ENCODE data around the gene NLRP8.
"Not testable (repeated sequence)": the region's sequence is repeated elsewhere in the genome, so short reads cannot be mapped to it uniquely, and the experiment has no call there.

The NLRP8 gene

DNA sequence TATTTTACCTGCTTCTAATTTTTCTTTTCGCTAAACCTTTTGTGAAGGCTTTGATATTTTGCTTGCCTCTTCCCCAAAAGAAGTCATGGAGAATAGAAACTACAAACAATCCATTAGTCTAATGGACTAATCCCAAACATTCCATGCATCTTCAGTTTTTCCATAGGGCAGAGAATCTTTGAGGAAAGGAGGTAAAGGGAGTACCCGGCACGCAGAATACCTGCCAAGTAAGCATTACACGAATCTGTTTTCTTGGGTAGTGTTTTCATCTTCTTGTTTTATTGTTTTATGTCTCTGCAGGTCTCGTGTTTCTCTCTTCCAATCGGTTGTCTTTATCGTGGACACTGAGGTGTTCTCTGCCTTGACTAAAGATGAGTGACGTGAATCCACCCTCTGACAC, at the start of gene NLRP8:
Gene NLRP8, plus strand, starts transcription at position 301 of the 400 bp plus-strand sequence.
- no peak for DNase-seq (ENCODE audit: low spot score)

DNA sequence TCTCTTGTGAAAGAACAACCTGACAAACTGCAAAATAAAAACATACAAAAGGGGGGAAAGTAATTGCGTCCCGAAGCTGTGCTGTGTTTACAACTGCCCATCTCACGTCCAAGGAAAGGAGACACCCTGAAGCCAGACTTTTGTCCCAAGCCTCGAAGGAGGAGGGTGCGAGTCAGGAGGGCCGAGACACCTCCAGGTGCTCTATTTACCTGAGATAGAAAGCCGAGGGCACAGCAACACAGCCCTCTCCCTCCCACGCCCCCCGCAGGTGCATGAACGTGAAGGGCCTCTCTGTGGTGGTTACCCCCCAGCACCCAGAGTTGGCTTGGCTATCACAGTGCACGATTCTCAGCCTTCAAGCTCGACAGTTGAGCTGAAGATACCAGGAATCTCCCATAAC, 48.7 kb upstream of the NLRP8 start:
- DNase-seq (ENCODE audit: low spot score): no peak

DNA sequence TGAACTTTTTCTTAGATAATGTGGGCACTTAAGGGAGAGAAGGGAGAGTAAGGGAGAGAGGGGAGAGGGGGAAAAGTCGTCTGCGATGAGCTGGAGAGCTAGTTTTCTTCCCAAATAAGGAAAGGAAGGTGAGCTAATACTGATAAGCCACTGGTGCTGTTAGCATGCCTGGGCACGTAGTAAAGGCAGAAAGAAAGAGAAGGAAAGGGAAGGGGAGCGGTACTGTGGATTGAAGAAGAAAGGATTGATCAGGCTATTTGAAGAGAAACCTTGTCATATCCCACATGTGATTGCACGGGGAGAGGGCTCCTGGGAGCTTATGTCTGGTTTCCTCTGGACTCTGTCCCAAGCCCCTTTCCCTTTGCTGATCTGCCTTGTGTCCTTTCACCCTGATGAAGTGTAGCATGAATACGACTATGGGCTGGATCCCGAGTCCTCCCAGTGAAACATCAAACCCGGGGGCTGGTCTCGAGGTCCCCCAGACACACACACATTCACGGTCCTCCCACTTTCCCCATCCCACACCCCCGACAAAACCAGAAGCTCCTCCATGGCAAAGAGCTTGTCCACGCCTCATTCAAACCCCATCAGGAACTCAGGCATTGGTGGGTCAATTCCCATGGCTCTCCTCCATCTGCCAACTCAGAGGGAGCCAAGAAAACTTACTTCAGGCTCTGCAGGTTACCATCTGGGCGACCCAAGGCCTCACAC, 46.1 kb upstream of the NLRP8 start:
- DNase-seq (ENCODE audit: low spot score): no peak

DNA sequence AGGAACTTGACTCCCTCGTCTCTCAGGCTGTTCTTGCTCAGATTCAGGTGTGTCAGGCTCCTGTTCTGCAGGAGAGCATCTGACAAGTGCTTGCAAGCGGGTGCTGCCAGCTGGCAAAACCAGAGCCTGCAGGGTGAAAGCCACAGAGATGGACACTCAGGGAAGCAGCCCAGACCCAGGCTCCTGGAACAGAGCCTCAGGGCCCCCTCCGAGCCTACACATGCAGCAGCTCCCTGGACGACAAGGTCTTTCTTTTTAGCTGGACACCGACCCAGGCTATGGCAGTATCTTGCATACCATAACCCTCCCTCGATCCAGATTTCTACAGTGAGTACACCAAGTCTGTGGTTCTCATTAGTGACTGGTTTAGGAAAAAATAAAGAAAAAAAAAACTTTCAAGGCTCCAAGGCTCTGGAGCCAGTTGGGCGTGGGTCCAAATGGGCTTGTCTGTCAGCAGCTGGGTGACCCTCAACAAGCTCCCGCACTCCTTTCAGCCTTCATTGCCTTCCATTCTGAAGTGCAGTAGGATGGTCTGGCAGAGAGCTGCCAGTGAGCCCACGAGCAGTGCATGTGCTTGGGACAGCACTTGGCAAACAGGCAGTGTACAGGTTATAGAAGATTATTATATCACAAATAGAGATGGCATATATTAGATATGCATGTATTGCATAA, 45.4 kb upstream of the NLRP8 start:
- DNase-seq (ENCODE audit: low spot score): no peak

DNA sequence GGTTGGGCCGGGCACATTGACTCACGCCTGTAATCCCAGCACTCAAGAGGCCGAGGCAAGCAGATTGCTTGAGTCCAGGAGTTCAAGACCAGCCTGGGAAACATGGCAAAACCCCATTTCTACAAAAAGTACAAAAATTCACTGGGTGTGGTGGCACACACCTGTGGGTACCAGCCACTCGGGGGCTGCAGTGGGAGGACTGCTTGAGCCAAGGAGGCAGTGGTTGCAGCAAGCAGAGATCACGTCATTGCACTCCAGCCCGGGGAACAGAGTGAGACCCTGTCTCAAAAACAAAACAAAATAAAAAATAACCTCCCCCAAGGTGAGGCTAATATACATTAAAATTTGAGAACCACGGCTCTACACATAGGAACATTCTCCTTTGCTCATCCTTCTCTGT, 40.3 kb upstream of the NLRP8 start:
- no peak for DNase-seq (ENCODE audit: low spot score)

DNA sequence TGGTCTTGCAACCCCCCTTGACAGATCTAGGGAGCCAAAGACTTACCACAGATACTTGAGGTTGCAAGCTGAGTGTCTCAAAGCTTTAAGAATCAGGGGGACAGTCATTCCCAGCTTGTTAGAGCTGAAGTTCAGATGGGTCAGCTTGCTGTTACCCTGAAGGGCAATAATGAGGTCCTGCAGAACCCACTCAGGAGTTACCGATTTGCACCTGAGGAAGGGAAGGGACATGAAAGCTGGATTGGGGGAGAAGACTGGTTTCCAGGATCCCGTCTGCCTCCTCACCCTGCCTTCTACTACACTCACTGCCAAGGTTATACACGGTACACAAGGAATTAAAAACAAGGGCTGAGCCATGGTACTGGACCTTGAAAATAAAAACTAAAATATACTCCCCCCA, 39.9 kb upstream of the NLRP8 start:
- DNase-seq (ENCODE audit: low spot score): no peak

DNA sequence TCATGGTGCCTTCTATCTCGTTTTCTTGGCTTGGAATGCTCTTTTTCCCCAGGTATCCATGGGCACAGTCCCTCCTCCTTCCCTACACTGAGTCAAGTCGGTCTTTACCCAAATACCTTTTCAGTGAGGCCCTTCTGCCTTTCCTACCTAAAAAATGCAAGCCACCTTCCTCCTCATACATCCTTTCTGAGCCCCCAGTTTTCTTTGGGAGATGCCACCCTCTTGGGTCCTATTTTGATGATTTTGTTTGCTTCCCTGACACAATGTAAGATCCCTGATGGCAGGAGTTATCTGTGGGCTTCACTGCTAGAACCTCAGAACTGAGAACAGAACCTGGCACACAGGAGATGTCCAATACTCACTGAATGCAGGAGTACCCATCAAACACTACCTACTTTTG, 37.8 kb upstream of the NLRP8 start:
- DNase-seq (ENCODE audit: low spot score): no peak

DNA sequence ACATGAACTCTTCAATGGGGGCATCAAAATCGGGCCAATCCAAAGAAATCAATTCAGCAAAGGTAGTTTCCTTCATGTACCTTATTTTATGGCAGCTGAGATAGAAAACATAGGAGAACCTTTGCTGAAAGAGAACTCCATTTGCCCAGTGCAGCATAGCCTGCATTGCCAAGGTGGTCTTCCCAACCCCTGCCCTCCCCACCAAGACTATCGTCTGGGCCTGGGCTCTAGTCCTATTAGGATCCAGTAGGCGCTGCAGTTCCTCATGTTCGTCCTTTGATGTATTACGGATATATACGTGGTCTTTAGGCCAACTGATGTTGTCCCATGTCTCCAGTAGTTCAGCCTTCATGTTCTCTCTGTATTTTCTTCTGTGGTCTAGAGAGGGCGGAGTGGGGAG, 34.7 kb upstream of the NLRP8 start:
- DNase-seq (ENCODE audit: low spot score): no peak

DNA sequence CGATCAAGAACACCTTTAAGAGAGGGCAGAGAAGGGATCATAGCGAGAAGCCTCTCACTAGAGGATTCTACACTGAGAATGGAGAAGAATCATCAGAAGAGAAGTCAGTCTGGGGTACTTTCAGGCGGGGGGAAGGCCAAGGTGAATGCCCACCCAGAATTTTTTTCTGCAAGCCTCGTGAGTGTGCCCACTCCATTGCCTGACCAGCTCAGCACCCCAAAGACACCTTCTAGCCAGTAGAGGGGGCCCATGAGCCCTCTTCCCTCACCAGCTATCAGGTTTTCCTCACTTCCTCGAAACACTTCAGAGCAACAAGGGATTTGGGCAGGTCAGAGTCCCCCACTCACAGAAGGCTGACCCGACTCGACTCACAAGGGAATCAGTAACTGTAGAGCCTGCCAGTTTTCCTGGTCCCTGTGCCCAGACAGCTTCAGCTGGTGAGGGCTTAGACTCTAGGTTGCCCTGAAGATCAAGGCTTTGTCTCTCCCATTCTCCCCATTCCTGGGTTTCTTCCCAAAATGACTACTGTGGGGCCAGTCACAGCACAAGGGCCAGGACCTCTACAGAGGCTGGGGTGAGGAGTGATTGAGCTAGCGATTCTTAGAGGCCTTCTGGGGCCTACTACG, 33.9 kb upstream of the NLRP8 start:
- DNase-seq (ENCODE audit: low spot score): peak; percentile 52

DNA sequence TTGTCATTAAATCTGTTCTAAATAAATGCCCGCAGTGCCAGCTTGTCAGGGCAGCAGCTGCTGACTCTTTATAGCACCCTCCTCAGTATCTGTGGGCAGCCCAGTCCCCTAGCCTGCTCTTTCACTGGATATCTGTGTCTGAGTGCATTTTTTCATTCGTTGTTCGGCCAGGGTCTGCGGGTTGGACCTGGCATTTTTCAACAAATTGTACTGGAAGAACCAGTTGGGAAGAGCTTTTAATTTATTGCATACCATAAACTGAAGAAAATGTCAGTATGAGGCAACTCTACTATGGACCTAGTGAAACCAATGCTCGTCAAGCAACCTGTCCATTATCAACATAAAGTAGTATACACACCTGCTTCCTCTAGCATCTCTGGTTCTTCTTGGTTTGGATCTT, 24.1 kb upstream of the NLRP8 start:
- DNase-seq (ENCODE audit: low spot score): no peak

DNA sequence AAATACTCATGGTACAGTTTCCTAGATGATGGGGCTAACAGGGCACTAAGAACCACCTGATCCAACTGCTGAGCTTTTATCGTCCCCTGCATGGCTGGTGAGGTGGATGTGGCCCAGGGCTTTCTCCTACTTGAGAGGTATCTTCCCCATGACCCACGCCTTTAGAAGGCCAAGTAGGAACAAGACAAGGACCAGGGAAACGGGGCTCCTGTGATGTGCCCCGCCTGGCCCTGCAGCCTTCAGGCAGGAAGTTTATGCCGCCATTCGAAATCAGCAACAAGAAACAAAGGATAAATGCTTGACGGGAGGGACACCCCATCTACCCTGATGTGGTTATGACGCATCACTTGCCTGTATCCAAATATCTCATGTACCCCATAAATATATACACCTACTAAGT, 19.6 kb upstream of the NLRP8 start:
- DNase-seq (ENCODE audit: low spot score): no peak

DNA sequence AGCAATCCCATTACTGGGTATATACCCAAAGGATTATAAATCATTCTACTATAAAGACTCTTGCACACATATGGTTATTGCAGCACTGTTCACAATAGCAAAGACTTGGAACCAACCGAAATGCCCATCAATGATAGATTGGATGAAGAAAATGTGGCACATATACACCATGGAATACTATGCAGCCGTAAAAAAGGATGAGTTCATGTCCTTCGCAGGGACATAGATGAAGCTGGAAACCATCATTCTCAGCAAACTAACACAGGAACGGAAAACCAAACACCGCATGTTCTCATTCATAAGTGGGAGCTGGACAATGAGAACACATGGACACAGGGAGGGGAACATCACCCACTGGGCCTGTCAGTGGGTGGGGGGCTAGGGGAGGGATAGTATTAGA, 18.4 kb upstream of the NLRP8 start:
- DNase-seq (ENCODE audit: low spot score): not testable (repeated sequence)

DNA sequence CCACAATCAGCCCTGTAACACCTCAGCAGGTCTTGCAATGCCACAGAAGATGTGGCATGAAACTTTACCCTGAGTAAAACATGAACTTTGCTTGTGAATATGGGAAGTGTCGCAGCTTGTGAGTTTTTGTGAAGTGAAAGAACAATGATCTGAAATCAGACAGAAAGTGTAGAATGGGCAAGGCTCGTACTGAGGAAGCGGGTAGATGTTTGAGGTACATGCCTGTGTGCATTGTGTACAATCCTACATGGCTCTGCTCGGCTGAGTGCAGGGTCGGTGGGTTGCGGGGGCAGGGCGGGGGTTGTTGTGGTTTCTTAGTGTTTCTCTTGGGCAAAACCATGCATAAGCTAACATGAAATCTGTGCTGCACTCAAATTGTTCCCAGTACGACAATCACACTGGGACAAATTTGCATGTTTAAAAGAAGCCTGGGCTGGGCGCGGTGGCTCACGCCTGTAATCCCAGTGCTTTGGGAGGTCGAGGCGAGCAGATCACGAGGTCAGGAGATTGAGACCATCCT, 16.6 kb upstream of the NLRP8 start:
- DNase-seq (ENCODE audit: low spot score): no peak

DNA sequence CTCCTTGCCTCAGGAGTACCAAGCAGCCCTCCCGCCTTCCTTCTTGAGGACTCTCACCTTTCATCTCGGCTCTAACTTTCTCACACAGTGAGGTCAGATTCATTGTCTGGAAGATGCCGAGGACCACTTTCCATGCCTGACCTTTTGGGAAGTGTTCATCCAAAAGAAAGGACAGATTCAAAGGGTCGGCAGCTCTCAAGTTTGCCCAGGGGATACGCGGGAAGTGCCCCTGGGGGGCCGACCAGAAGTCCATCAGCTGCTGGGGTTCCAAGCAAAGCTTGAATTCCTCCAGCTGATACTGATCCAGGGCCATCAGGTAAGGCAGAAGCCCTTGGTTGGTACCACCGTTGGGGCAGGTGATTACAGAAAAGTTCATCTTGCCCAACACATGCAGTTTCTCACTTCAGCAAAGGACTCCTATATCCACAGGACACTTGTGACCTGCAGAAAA, 15.7 kb upstream of the NLRP8 start, which contains the start of gene NLRP13:
Gene NLRP13, minus strand, starts transcription at position 401 of the 451 bp plus-strand sequence. Its CDS starts 25 bp downstream, at position 376.
- no peak for DNase-seq (ENCODE audit: low spot score)

DNA sequence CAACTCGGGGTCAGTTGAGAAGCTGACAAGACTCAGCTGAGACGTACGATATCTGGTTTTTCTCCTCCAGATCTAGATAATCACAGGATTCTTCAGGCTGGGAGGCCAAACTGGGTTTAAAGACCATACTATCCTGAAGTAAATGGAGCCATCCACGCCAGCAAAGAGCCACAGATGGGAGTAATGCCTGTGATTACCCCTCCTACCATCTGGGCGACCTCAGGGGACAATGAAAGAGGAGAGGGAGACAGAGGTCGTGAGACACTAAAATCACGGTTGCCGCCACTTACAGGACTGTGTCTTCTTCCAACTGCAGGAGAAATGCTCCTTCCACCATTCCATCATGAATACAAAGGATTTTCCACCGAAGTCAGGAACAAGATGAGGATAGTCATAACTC, 12.4 kb upstream of the NLRP8 start:
- DNase-seq (ENCODE audit: low spot score): no peak

DNA sequence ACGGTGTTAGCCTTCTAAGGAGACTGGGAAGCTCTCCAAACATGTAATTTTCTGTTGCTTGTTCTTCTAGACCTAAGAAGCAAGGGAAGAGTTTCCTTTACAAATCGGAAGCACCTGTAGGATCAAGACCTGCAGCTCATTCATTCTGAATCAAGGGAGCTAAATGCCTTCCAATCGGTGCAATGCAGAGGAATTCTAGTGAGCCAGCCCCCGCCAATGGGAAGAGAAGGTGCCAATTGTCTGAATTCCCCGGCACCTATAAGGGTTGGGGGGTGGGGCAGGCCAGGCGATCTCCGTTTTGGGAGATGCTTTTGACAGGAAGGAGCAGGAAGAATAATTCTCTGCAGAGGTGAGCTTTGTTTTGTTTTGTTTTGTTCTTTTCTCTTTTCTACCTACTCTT, 8.4 kb upstream of the NLRP8 start:
- no peak for DNase-seq (ENCODE audit: low spot score)

DNA sequence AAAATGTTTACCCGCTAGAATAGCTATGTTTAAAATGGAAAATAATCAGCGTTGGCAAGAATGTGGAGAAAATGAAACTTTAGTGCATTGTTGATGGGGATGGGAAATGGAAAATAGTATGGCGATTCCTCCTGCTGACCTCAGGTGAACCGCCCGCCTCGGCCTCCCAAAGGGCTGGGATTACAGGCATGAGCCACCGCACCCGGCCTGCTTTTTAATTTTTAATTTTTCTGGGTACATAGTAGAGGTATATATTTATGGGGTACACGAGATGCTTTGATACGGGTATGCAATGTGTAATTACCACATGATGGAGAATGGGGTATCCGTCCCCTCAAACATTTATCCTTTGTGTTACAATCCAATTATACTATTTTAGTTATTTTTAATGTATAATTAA, 7.3 kb upstream of the NLRP8 start:
- no peak for DNase-seq (ENCODE audit: low spot score)

DNA sequence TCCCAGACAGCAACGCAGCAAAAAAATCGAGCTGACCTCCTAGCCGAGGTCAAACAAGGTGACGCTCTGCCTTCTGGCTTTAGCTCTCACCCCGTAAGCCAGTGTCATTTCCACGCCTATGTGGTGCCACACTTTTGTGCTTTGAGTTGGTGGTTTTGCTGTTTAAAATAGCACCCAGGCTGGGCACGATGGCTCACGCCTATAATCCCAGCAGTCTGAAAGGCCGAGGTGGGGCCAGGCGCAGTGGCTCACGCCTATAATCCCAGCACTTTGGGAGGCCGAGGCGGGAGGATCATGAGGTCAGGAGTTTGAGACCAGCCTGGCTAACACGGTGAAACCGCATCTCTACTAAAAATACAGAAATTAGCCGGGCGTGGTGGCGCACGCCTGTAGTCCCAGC, 2.9 kb downstream of the NLRP8 start:
- DNase-seq (ENCODE audit: low spot score): not testable (repeated sequence)

DNA sequence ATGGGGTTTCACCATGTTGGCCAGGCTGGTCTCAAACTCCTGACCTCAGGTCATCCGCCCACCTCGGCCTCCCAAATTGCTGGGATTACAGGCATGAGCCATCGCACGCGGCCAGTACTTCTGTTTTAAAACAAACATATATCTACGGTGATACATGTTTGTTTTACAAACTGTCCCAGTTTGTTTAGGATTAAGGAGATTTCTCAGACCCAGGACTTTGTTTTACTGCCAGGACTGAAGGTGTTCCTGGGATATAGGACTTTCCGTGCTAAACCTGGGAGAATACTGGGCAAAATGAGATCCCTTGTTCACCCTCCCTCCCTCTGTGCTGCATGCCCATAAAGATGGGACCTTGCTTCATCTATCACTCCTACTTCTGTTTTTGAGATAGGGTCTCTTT, 8.8 kb downstream of the NLRP8 start:
- no peak for DNase-seq (ENCODE audit: low spot score)

DNA sequence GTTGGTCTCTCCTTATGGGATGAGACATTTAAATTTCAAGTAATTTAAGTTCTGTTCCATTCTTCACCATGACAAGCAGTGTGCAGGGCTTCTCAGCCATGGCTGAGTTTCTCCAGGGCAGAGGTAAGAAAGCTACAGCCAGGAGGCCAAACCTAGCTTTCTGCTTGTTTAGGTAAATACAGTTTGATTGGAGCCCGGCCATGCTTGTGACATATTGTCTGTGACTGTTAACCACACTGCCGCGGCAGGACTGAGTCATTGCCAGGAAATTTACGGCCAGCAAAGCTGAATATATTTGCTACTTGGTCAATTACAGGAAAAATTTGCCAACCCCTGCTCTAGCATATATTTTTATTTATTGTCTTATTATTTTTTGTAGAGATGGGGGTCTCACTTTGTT, 10.7 kb downstream of the NLRP8 start:
- DNase-seq (ENCODE audit: low spot score): no peak

DNA sequence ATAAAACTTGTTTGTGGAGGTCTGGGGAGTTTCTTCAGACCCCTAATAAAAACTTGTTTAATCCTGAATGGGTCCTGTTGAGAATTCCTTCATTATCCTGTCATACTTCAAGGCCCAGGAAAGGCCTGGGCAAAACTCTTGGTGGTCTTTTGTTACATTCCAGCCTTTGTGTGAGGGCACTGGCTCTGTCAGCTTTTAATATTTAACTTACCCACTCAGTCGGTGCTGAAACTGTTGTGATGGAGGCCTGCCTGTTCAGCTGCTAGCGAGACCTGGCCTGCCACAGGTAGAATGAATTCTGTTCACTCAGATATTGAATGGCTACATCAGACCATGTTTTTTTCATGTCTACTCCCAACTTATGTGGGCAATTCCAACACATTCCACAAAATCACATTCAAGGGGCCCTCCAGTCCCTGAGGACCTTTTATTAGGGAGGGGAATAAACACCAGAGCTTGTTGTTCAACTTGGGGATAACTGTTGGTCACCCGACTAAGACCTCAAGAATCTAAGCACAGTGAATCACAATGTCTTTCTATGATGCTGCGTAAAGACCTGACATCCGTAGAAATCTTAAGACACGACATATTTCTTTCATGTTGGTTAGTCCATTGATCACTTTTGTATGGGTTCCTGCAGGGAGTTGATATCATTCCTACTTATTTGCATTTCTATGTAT, 12.5 kb downstream of the NLRP8 start:
- no peak for DNase-seq (ENCODE audit: low spot score)

DNA sequence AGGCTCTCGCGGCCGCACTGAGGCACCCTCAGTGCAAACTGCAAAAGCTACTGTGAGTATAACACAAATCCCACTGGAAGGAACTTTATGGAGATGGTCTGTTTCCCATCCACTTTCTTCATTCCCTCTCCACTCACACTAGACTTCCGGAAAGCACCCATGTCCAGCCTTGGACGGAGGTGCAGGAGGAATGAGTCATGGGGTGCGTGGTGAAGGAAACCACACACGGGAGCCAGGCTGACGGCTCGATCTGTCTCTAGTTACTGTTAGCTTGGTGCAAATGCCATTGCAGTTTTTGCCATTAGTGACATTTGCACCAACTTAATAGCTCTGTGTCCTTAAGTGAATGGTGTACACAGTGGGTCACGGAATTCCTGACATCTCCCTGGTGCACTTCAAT, 14.6 kb downstream of the NLRP8 start:
- no peak for DNase-seq (ENCODE audit: low spot score)

DNA sequence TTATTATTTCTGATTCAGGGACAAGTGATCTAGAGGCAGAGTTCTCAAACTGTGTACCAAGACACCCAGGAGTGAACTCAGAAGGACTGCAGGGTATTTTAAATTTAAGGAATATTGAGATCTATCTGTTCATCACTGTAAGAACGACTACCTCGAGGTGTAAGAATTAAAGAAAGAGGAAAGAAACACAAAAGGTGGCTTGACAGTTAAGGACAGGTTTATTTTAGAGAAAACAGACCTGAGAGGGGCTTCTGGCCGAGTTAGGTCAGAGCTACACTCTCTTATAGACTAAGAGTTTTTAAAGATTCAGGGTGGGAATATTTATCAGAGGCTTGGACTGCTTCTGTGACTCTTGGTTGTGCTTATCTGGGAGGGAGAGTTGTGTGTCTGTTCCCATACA, 26.4 kb downstream of the NLRP8 start:
- no peak for DNase-seq (ENCODE audit: low spot score)
